ENCODE measurements around the gene MYBPHL. TPM values are rescaled to one million over a fixed set of nuclear protein-coding genes. Genes with fewer than 3 reads are reported as not detected.

Gene MYBPHL
- total and polyA plus RNA-seq, 2 of the 13 experiments (the other 11 are each of a cell fraction or from before 2014, with no cell fraction given), result 3.7 to 3.8 TPM

- TF ChIP-seq ZNF687 (CRISPR knock-in tag; IDR thresholded peaks at IDR 0.05) (peak; percentile 94), KAT7 (CRISPR knock-in tag; IDR thresholded peaks at IDR 0.05; ENCODE audit: borderline replicate concordance) (no peak), DRAP1 (CRISPR knock-in tag; IDR thresholded peaks at IDR 0.05) (no peak; the same call in 1 of the 2 replicates), ASH2L (IDR thresholded peaks at IDR 0.05; ENCODE audit: insufficient read length, low read depth, low read length) (peak; percentile 63), ZFY (CRISPR knock-in tag; IDR thresholded peaks at IDR 0.05) (peak; percentile 60; the same call in 1 of the 2 replicates), REPIN1 (CRISPR knock-in tag; IDR thresholded peaks at IDR 0.05; ENCODE audit: borderline replicate concordance, low read depth) (peak; percentile 19; the same call in 1 of the 2 replicates), ZNF232 (CRISPR knock-in tag; IDR thresholded peaks at IDR 0.05; ENCODE audit: borderline replicate concordance) (0 out of 2 replicates have a peak, but pooled peaks have one; percentile 39), PHF21A (CRISPR knock-in tag; IDR thresholded peaks at IDR 0.05) (no peak; the same call in 1 of the 2 replicates), ZNF543 (CRISPR knock-in tag; IDR thresholded peaks at IDR 0.05) (0 out of 2 replicates have a peak, but pooled peaks have one; percentile 34), ZNF292 (CRISPR knock-in tag; IDR thresholded peaks at IDR 0.05; ENCODE audit: borderline replicate concordance, low read depth) (0 out of 2 replicates have a peak, but pooled peaks have one; percentile 45), PRMT3 (CRISPR knock-in tag; IDR thresholded peaks at IDR 0.05; ENCODE audit: borderline replicate concordance, low read depth) (no peak), ZNF674 (CRISPR knock-in tag; IDR thresholded peaks at IDR 0.05; ENCODE audit: low read depth) (0 out of 2 replicates have a peak, but pooled peaks have one; percentile 67), SP2 (CRISPR knock-in tag; IDR thresholded peaks at IDR 0.05) (no peak), ZNF615 (CRISPR knock-in tag; IDR thresholded peaks at IDR 0.05; ENCODE audit: borderline replicate concordance) (peak; percentile 58; the same call in 1 of the 2 replicates), BRCA1 (CRISPR knock-in tag; IDR thresholded peaks at IDR 0.05) (no peak), NKX3-1 (CRISPR knock-in tag; IDR thresholded peaks at IDR 0.05) (0 out of 2 replicates have a peak, but pooled peaks have one; percentile 36), STAT6 (CRISPR knock-in tag; IDR thresholded peaks at IDR 0.05; ENCODE audit: borderline replicate concordance) (no peak), ZNF296 (CRISPR knock-in tag; conservative IDR thresholded peaks at IDR 0.05) (0 out of 2 replicates have a peak, but pooled peaks have one; percentile 24), NR2F2 (IDR thresholded peaks at IDR 0.05; ENCODE audit: borderline replicate concordance, low read depth) (peak; percentile 31; the same call in 1 of the 2 replicates), KDM5B (CRISPR knock-in tag; IDR thresholded peaks at IDR 0.05; ENCODE audit: borderline replicate concordance) (no peak), HMG20A (CRISPR knock-in tag; IDR thresholded peaks at IDR 0.05; ENCODE audit: borderline replicate concordance) (0 out of 2 replicates have a peak, but pooled peaks have one; percentile 53)
Observed at GRCh38 chr1:109274533-109275476, 32.0 kb downstream of the MYBPHL start (continued).
